HG02884 (cell line): ENCODE results near the gene CCT2.

Experiments
- ATAC-seq: cut with Tn5 transposase; IDR thresholded peaks from one replicate; pipeline ENCODE4 v1.9.1; 2021; ENCODE audit warnings: mild to moderate bottlenecking, moderate library complexity; ENCODE audit not compliant: unreplicated experiment

The CCT2 gene

DNA sequence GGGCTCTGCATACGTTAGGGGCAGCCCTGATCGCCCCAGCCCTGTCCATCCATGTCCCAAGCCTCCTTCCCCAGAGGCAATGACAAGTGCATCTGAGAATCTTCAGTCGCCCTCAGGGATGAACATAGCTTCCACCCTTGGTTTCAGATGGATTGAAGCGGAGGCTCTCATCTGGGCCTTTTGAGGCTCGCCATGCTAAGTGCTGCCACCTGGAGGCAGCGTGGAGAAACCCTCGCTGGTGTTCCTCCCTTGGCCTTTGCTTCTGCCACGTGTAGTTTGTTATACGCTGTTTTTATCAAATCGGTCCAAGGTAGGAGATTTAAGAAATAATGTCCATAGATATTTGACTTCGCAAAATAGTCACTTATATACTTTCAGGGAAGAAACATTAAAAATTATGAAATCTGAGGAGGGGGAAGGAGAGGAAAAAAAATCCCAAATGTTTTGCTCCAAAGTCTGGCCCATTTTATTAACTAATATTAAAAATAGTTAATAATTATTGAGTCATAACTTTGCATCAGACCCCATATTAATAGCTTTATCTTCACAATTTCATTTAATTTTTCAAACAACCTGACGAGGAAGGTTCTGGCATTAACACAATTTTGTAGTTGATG is 54.2 kb downstream of the CCT2 start:
- ATAC-seq, result peak; percentile 86

DNA sequence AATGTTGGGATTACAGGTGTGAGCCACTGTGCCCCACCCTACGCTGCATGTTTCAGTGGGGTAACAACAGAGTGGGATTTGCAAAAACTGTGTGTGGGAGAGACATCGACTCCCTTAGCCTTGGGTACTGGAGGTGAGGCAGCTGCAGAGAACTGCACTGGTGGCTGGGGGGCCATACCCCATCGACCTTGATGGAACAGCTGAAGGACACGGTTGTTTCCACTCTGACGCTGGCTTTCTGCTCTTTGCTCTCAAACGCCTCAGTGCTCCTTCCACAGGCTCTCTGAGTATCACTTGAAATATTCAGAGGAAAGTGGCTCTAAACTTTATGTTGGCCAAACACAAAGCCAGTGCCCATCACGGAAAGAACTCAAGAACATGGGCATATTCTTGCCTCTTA is 56.3 kb downstream of the CCT2 start:
- ATAC-seq, result no peak

DNA sequence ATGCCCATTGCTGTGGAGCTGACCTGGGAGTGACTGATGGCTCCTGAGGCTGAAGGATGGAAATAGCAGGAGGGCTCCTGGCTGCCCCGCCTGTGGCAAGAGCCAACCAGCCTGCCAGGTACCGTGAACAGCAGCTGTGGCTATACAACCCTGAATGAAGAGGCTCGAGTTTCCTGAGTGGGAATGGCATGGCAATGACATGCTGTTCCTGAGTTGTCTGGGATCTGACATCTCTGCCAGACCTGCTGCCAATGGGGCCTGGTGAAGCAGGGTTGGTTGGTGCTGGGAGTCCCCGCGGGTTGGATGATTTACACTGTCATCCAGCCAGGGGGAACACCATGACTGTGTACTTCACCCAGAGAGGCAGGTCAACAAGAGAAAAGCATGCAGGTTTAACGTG is 57.3 kb downstream of the CCT2 start:
- ATAC-seq, result no peak

DNA sequence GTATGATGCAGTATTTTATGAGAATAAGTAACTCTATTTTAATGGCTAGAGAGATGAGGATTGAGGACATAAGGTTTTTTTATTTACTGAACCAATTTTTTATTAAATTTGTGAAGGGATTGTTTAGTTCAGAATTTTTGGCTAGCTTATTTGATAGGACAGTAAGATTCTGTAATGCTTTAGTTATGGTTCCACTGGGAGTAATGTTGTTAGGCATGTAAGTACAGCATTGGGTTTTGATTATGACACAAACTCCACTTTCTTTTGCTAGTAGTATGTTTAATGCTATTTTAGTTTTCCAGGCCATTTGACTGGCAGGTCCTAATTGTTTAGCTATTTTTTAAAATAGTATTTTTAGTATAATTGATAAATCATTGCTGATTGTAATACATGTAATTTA is 59.3 kb downstream of the CCT2 start:
- no peak for ATAC-seq

DNA sequence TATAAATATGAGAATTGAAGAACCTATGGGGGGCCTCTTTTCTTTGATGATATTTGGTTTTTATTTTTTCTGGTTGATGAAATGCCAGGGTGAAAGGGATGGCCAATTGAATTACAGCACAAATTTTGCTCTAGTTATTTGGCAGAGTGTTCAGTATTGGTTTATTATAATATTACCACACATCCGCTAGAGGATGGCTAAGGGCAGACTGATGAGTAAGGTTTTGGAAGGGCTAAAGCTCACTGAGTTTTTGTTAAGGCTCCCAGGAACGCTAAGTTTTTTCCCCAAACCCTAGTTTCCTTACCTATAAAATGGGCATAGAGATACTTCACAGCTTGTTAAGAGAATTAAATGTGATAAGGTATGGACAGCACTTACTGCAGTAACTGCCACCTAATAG is 59.8 kb downstream of the CCT2 start:
- no peak for ATAC-seq

DNA sequence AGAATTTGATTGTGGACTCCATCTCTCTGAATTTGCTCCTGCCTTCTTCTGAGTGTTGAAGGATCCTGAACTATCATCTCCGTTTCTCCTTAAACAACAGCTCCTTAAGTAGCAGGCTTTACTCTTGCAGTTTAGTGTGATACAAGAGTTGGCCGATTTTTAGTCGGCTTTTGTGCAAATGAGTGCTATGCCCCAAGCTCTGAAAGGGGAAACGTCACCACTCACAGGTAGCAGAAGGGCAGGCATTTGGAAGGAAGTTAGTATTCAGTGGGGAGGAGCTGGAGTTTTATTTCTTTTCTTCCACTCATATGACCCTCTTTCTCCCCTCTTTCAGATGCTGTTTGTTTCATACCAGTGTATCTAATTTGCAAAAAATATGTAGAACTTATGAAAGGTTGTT is 61.9 kb downstream of the CCT2 start:
- no peak for ATAC-seq

DNA sequence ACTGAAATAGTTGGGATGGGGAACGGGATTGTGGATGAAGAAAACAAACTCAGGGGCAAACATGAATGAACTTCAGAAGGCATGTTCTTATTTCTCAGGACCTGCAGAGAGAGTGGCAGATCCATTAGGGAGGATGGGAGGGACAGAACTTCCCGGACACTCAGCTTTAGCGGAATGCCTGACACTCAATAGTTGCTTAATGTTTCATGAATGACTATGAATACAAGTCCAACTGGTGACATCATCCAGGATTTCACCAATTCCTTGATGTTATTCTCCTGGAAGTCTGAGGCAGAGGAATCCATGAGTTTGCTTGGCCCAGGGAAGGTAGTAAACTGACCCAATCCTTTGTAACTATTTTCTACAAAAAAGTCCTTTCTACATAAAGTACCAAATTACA is 63.2 kb downstream of the CCT2 start:
- ATAC-seq, result no peak

DNA sequence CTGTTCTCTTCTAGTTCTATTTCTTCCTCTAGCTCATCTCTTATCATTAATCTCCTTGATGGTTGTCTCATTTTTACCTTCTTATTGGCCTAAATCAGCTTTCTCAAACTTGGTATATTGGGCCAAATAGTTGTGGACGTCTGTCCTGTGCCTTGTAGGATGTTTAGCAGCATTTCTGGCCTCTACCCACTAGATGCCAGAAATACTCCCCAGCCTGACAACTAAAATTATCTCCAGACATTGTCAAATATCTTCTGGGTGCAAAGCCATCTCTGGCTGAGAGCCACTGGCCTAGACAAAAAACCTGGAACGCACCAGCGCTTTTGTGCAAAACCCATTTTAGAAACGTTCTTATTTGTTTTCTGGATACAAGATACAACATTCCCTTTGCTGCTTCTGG is 64.3 kb downstream of the CCT2 start:
- no peak for ATAC-seq
